MCF 10A (cell line): ENCODE measurements around the gene SPHKAP. TPM values are rescaled to one million over a fixed set of nuclear protein-coding genes. Genes with fewer than 3 reads are reported as not detected.

Experiments
- BruUV-seq: library from RNA; stranded (reverse); fragments of 400-500 nt; replicated peaks from 2 replicates; lab custom pipeline; 2021; lab: Mats Ljungman, UMichigan
- CTCF ChIA-PET: fragments of 300-600 bp; sonication (Branson Sonifier 250); formaldehyde crosslinking; extraction: SDS; loops from one replicate; lab custom pipeline; 2021; ENCODE audit warnings: antibody characterized with exemption, inconsistent platforms; lab: Yijun Ruan, JAX
- POLR2A ChIA-PET: fragments of 300-600, 350-650 bp; sonication (Branson Sonifier 250); formaldehyde crosslinking; extraction: SDS; loops from one replicate; lab custom pipeline; 2020; ENCODE audit warnings: antibody characterized with exemption, inconsistent platforms; lab: Yijun Ruan, JAX
- DNase-seq: peaks from one replicate; pipeline ENCODE4 v3.0.0-alpha.2; 2018; ENCODE audit not compliant: unreplicated experiment
- H3K27ac Mint-ChIP-seq: one replicate; pipeline ENCODE4 v1.8.0; 2022; ENCODE audit warnings: mild to moderate bottlenecking, low read depth, mixed read lengths; ENCODE audit not compliant: unreplicated experiment
- H3K27me3 Mint-ChIP-seq: one replicate; pipeline ENCODE4 v1.8.0; 2022; ENCODE audit warnings: mixed read lengths; ENCODE audit not compliant: insufficient read depth, unreplicated experiment
- H3K36me3 Mint-ChIP-seq: one replicate; pipeline ENCODE4 v1.8.0; 2022; ENCODE audit warnings: mild to moderate bottlenecking, moderate library complexity, mixed read lengths; ENCODE audit not compliant: insufficient read depth, unreplicated experiment
- H3K4me1 Mint-ChIP-seq: one replicate; pipeline ENCODE4 v1.8.0; 2022; ENCODE audit warnings: mixed read lengths; ENCODE audit not compliant: insufficient read depth, unreplicated experiment
- H3K4me3 Mint-ChIP-seq: one replicate; pipeline ENCODE4 v1.8.0; 2022; ENCODE audit warnings: mild to moderate bottlenecking, moderate library complexity, mixed read lengths; ENCODE audit not compliant: unreplicated experiment
- H3K9me3 Mint-ChIP-seq: one replicate; pipeline ENCODE4 v1.8.0; 2022; ENCODE audit warnings: mixed read lengths; ENCODE audit not compliant: unreplicated experiment
- CTCF ChIP-seq: fragments of 200-600 bp; IDR thresholded peaks from one replicate; pipeline ENCODE4 v1.8.0; 2022; ENCODE audit warnings: antibody characterized with exemption, mild to moderate bottlenecking; ENCODE audit not compliant: unreplicated experiment
- intact Hi-C: fragments of 100-400 bp; cut with micrococcal nuclease; formaldehyde crosslinking; loops from 2 replicates; pipeline ENCODE4 v1.14.1; 2022
- total RNA-seq: library from RNA; stranded (reverse); gene quantifications from 2 replicates; pipeline ENCODE4 v1.2.3, GENCODE V29; 2022

SPHKAP gene
- total RNA-seq, 1 experiment from 2014 or later = not detected

DNA sequence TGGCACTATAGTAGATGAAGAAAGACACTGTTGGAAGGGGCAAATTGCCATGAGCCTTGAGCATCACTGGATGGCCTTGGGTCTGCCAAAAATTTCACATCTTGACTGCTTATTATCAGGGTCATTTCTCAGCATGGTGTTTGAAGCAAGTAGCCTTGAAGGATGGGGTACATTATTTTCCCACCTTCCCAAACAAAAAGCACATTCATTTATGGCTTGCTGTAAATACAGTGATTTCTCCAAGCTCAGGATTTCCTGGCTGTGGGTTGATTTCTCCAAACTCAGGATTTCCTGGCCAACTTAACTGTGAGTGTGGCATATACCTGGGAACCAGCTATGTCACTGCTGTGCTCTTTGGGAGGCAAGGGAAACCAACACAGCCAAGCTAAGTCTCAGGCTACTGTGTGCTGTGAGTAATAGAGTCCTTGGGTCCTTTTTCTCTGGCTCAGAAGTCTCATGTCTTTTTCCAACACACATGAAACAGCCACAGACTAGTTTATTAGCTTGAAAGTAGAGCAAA lies 116.6 kb downstream of the SPHKAP start:
- Mint-ChIP-seq H3K27ac (no peak overlapping the region), H3K27me3 (peaks cover 87% of the 10 kb centered on the region), H3K4me3 (no peak overlapping the region), H3K9me3 (no peaks in the 10 kb centered on the region), H3K4me1 (no peaks in the 10 kb centered on the region), H3K36me3 (no peaks in the 10 kb centered on the region)
- POLR2A ChIA-PET = no interaction called here
- intact Hi-C loops = no loop called here
- CTCF ChIA-PET = interaction anchor here (0.5 to 1.7 kb wide), 2 partner anchors 25 to 519 kb away, joined by 4 to 9 read pairs; no protein-coding TSS in a partner anchor
- TF ChIP-seq CTCF = no peak
- BruUV-seq = no TSS peak
- DNase-seq = no peak

DNA sequence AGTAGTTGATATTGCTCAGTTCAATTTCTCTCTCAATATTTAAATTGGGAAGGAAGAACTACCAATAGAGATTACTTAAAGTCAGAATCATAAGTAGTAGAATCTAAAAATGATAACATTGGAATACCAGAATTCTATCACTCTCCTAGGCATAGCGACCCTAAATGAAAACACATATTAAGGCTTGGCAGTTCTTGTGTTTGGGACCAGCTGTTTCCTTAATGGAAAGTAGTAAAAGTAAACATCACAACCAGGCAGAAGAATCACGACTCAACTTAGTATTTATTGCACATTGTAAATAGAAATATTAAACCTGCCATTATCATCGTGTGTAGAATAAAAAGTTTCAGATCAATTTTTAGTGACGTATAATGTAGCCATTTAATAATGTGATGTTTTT lies 117.5 kb downstream of the SPHKAP start:
- DNase-seq = no peak
- Mint-ChIP-seq H3K27me3 (peaks cover 95% of the 10 kb centered on the region), H3K36me3 (no peaks in the 10 kb centered on the region)

DNA sequence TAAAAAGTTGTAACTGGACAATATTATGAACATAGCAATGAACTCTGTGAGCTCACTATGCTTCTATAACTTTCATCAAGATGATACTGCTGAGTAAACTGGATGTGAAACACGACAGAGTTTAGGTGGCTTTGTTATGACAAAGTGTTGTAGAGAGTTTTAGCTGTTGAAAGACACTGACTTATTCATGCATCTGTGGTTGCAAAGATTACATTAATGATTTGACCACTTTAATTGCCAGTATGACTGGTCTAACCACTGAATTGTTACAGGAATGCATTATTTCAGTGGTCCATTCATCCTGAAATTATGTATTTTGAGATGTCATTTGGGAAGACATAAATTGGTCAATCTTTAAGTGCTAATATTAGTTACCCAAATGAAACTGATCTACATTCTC lies 117.9 kb downstream of the SPHKAP start:
- H3K9me3 Mint-ChIP-seq = no peaks in the 10 kb centered on the region
- no peak for TF ChIP-seq CTCF
- ChIA-PET POLR2A (no interaction called here), CTCF (interaction anchor here (0.9 kb wide), 2 partner anchors 24 to 130 kb away, joined by 3 read pairs; no protein-coding TSS in a partner anchor)
- peaks cover 95% of the 10 kb centered on the region for H3K27me3 Mint-ChIP-seq
- intact Hi-C loops = no loop called here
- no peak overlapping the region for H3K4me3 Mint-ChIP-seq
- DNase-seq = no peak
- BruUV-seq = no TSS peak
- no peaks in the 10 kb centered on the region for H3K36me3 Mint-ChIP-seq
- no peak overlapping the region for H3K27ac Mint-ChIP-seq
- no peaks in the 10 kb centered on the region for H3K4me1 Mint-ChIP-seq

More for the DNA sequence above, 117.5 kb downstream of the SPHKAP start:
- Mint-ChIP-seq H3K4me3 (no peak overlapping the region), H3K9me3 (no peaks in the 10 kb centered on the region), H3K4me1 (no peaks in the 10 kb centered on the region), H3K27ac (no peak overlapping the region)
- intact Hi-C loops = no loop called here
- POLR2A ChIA-PET = no interaction called here
- TF ChIP-seq CTCF = no peak
- CTCF ChIA-PET = interaction anchor here (0.9 to 1.7 kb wide), 3 partner anchors 24 to 131 kb away, joined by 3 to 9 read pairs (median 3); no protein-coding TSS in a partner anchor
- BruUV-seq = no TSS peak

- Mint-ChIP-seq H3K4me3 (no peak overlapping the region), H3K27me3 (peaks cover 93% of the 10 kb centered on the region), H3K4me1 (no peaks in the 10 kb centered on the region), H3K36me3 (no peaks in the 10 kb centered on the region), H3K27ac (no peak overlapping the region), H3K9me3 (no peaks in the 10 kb centered on the region)
- intact Hi-C loops = no loop called here
- DNase-seq = no peak
- ChIA-PET CTCF (no interaction called here), POLR2A (no interaction called here)
- no TSS peak for BruUV-seq
- TF ChIP-seq CTCF = no peak
These were observed 121.8 kb downstream of the SPHKAP start for GRCh38 chr2:228059735-228060134.
